SU-DHL-6 (cell line): ENCODE results near the gene LIN7C.

Experiments
- H2AFZ ChIP-seq: fragments of 200-600 bp; sonication (generic); 2 replicates; pipeline ENCODE4 v1.6.1; 2014; ENCODE audit warnings: low read depth, mild to moderate bottlenecking, moderate library complexity, mixed read lengths, antibody characterized with exemption, low read length; ENCODE audit not compliant: severe bottlenecking
- H3F3A ChIP-seq: fragments of 200-600 bp; shearing (Covaris generic); 2 replicates; pipeline ENCODE4 v1.6.0; 2016; ENCODE audit warnings: antibody characterized with exemption, mild to moderate bottlenecking; ENCODE audit not compliant: insufficient read depth
- H3K27ac ChIP-seq: fragments of 200-600 bp; sonication (generic); 2 replicates; pipeline ENCODE4 v1.5.1; 2016; ENCODE audit warnings: low read depth, mild to moderate bottlenecking, low read length, moderate library complexity, mixed read lengths
- H3K27me3 ChIP-seq: fragments of 200-600 bp; sonication (generic), shearing (Covaris generic); 2 replicates; pipeline ENCODE4 v1.6.0; 2014; ENCODE audit warnings: mild to moderate bottlenecking, low read length
- H3K36me3 ChIP-seq: fragments of 200-600 bp; sonication (generic); 2 replicates; pipeline ENCODE4 v1.6.1; 2014; ENCODE audit warnings: mild to moderate bottlenecking, low read length, mixed read lengths
- H3K4me2 ChIP-seq: fragments of 300-600, 200-600 bp; shearing (Covaris generic), sonication (generic); 2 replicates; pipeline ENCODE4 v1.6.0; 2014; ENCODE audit warnings: low read length, low read depth, mild to moderate bottlenecking; ENCODE audit not compliant: poor library complexity, severe bottlenecking
- H3K4me3 ChIP-seq: fragments of 200-600 bp; sonication (generic); 2 replicates; pipeline ENCODE4 v1.5.1; 2014; ENCODE audit warnings: antibody characterized with exemption, low read length, mild to moderate bottlenecking, mixed read lengths; ENCODE audit not compliant: insufficient read depth, poor library complexity, severe bottlenecking
- H3K79me2 ChIP-seq: fragments of 200-600 bp; sonication (generic); 2 replicates; pipeline ENCODE4 v1.6.1; 2014; ENCODE audit warnings: mild to moderate bottlenecking, low read length, moderate library complexity; ENCODE audit not compliant: insufficient read depth
- H3K9ac ChIP-seq: fragments of 200-600 bp; sonication (generic); 2 replicates; pipeline ENCODE4 v1.7.0; 2014; ENCODE audit warnings: mild to moderate bottlenecking, low read length
- H3K9me2 ChIP-seq: fragments of 200-600 bp; sonication (generic); replicated peaks from 2 replicates; pipeline ENCODE4 v1.6.1; 2014; ENCODE audit warnings: low read length; ENCODE audit not compliant: insufficient read depth
- H3K9me3 ChIP-seq: fragments of 200-600 bp; sonication (generic); 2 replicates; pipeline ENCODE4 v1.6.1; 2014; ENCODE audit warnings: low read length, mixed read lengths; ENCODE audit not compliant: insufficient read depth
- H4K20me1 ChIP-seq: fragments of 200-600 bp; sonication (generic); 2 replicates; pipeline ENCODE4 v1.6.1; 2014; ENCODE audit warnings: low read depth, mild to moderate bottlenecking, antibody characterized with exemption, low read length, moderate library complexity, mixed read lengths
- CTCF ChIP-seq: fragments of 200-600 bp; sonication (generic); IDR thresholded peaks from one replicate; pipeline ENCODE4 v1.5.1; 2017; ENCODE audit warnings: antibody characterized with exemption, mild to moderate bottlenecking, low read length, moderate library complexity; ENCODE audit not compliant: insufficient read depth, poor library complexity, severe bottlenecking
- EZH2phosphoT487 ChIP-seq: fragments of 200-600 bp; sonication (generic), shearing (Covaris generic); conservative IDR thresholded peaks from 2 replicates; pipeline ENCODE4 v1.6.1; 2018; ENCODE audit warnings: mild to moderate bottlenecking, antibody characterized with exemption, low read length, moderate library complexity, mixed read lengths

LIN7C gene

GRCh38 chr11:27473017-27473406 is 33.6 kb downstream of the LIN7C start:
- H3K4me3 ChIP-seq = no peak overlapping the region
- no peaks in the 10 kb centered on the region for H3K9me2 ChIP-seq
- TF ChIP-seq CTCF (no peak), EZH2phosphoT487 (no peak)
- no peaks in the 10 kb centered on the region for H3K9me3 ChIP-seq
- no peaks in the 10 kb centered on the region for H3K79me2 ChIP-seq
- H3K27me3 ChIP-seq = no peaks in the 10 kb centered on the region
- H2AFZ ChIP-seq = no peak overlapping the region
- no peak overlapping the region for H3K4me2 ChIP-seq
- H3F3A ChIP-seq = no peaks in the 10 kb centered on the region
- no peak overlapping the region for H3K9ac ChIP-seq
- H3K27ac ChIP-seq = no peak overlapping the region
- H3K36me3 ChIP-seq = no peaks in the 10 kb centered on the region
- no peaks in the 10 kb centered on the region for H4K20me1 ChIP-seq

GRCh38 chr11:27472398-27473016 is 34.1 kb downstream of the LIN7C start, which contains the start of gene LGR4:
Gene LGR4 (minus strand): TSS chr11:27472790. CDS start chr11:27472302, 488 bp downstream.
- Histone ChIP-seq H3K36me3 (no peaks in the 10 kb centered on the region), H3K4me2 (peak within 1 kb of the TSS; percentile 44), H3K4me3 (peak within 1 kb of the TSS; percentile 36), H4K20me1 (no peaks in the 10 kb centered on the region), H3K79me2 (no peaks in the 10 kb centered on the region), H2AFZ (peak within 1 kb of the TSS; percentile 51), H3K9me2 (no peaks in the 10 kb centered on the region), H3K9me3 (no peaks in the 10 kb centered on the region), H3K9ac (peak within 1 kb of the TSS; percentile 37), H3K27me3 (no peaks in the 10 kb centered on the region), H3K27ac (no peak within 1 kb of the TSS), H3F3A (no peaks in the 10 kb centered on the region)
- TF ChIP-seq CTCF = no peak
- TF ChIP-seq EZH2phosphoT487 = no peak

- no peaks in the 10 kb centered on the region for H3K36me3 ChIP-seq
- peak overlapping the region; percentile 37 for H3K9ac ChIP-seq
- H3K27me3 ChIP-seq = no peaks in the 10 kb centered on the region
- H2AFZ ChIP-seq = peak overlapping the region; percentile 51
- no peaks in the 10 kb centered on the region for H3K9me3 ChIP-seq
- peak overlapping the region; percentile 44 for H3K4me2 ChIP-seq
- H3K9me2 ChIP-seq = no peaks in the 10 kb centered on the region
- no peaks in the 10 kb centered on the region for H3K79me2 ChIP-seq
- no peak overlapping the region for H3K27ac ChIP-seq
- H3F3A ChIP-seq = no peaks in the 10 kb centered on the region
- H4K20me1 ChIP-seq = no peaks in the 10 kb centered on the region
- TF ChIP-seq CTCF = no peak
- no peak for TF ChIP-seq EZH2phosphoT487
- H3K4me3 ChIP-seq = peak overlapping the region; percentile 36
Observed at GRCh38 chr11:27471589-27472397, 34.8 kb downstream of the LIN7C start.
